K562 (cell line): ENCODE data around the gene KCTD7. TPM values are rescaled to one million over a fixed set of nuclear protein-coding genes. Genes with fewer than 3 reads are reported as not detected.

Experiments used
- BDP1 ChIP-seq: IDR thresholded peaks from 3 replicates; pipeline ENCODE4 v1.6.1; 2011; ENCODE audit not compliant: insufficient read length, insufficient read depth
- CXXC5 ChIP-seq: fragments of 250-450 bp; sonication (Bioruptor Pico); IDR thresholded peaks from 2 replicates; pipeline ENCODE4 v1.8.0; 2022; ENCODE audit warnings: inconsistent platforms, mild to moderate bottlenecking, moderate library complexity
- KDM4B ChIP-seq, 2 experiments: fragments of 450-650 bp in 1 of 2; sonication (generic) in 1 of 2; IDR thresholded peaks; 2 replicates each; pipeline ENCODE4 v1.6.1; 2016 to 2017; ENCODE audit warnings: borderline replicate concordance in 2 of 2, antibody characterized with exemption in 1 of 2, low read depth in 1 of 2, mild to moderate bottlenecking in 1 of 2
- KDM5B ChIP-seq: fragments of 200-600 bp; sonication (generic); IDR thresholded peaks from 2 replicates; pipeline ENCODE4 v1.6.1; 2012; ENCODE audit warnings: low read depth, mild to moderate bottlenecking, moderate library complexity, low read length, control low read depth, inconsistent platforms; ENCODE audit not compliant: insufficient replicate concordance
- L3MBTL2 ChIP-seq: fragments of 450-650 bp; IDR thresholded peaks from 2 replicates; pipeline ENCODE4 v1.6.1; 2016; ENCODE audit warnings: mild to moderate bottlenecking, moderate library complexity
- RFX5 ChIP-seq: IDR thresholded peaks from 2 replicates; pipeline ENCODE4 v1.6.1; 2011; ENCODE audit warnings: low read depth, mild to moderate bottlenecking, improper control_type of control experiment, low read length
- TBL1XR1 ChIP-seq, 2 experiments: IDR thresholded peaks; 2 replicates each; pipeline ENCODE4 v1.6.1; 2012; ENCODE audit warnings: improper control_type of control experiment in 2 of 2, low read length in 2 of 2, mild to moderate bottlenecking in 1 of 2
- THRAP3 ChIP-seq: fragments of 450-650 bp; IDR thresholded peaks from 2 replicates; pipeline ENCODE4 v1.6.1; 2016; ENCODE audit warnings: mild to moderate bottlenecking, inconsistent platforms, borderline replicate concordance
- ZBED1 ChIP-seq: IDR thresholded peaks from 2 replicates; pipeline ENCODE4 v1.6.1; 2014
- ZNF140 ChIP-seq: fragments of 250-450 bp; sonication (Bioruptor Pico); IDR thresholded peaks from 2 replicates; pipeline ENCODE4 v1.8.0; 2021; ENCODE audit warnings: moderate library complexity, mild to moderate bottlenecking, inconsistent platforms
- ZNF316 ChIP-seq: fragments of 450-650 bp; IDR thresholded peaks from 2 replicates; pipeline ENCODE4 v1.6.1; 2016
- ZNF444 ChIP-seq: fragments of 250-450 bp; sonication (Bioruptor Pico); IDR thresholded peaks from 2 replicates; pipeline ENCODE4 v1.4.0; 2020; ENCODE audit warnings: mild to moderate bottlenecking, moderate library complexity
- polyA plus RNA-seq, 8 experiments: library from polyadenylated mRNA; depleted of rRNA in 4 of 8; stranded (reverse) in 5 of 8; unstranded in 3 of 8; fragments of >200 nt; fragmentation: Nextera tagmentation in 2 of 8; fragmentation: Illumina TruSeq in 1 of 8; extraction: Ambion mirVana in 2 of 8; extraction: Trizol in 1 of 8; gene quantifications; 2 replicates each; pipeline versions ENCODE4 v1.2.1 to v1.2.3, GENCODE V29; 2011 to 2014; ENCODE audit warnings: inconsistent platforms in 1 of 8, missing spikeins in 1 of 8
- total RNA-seq, 7 experiments: library from RNA; depleted of rRNA in 6 of 7; stranded (reverse); fragments of >200 nt in 6 of 7; fragmentation: Illumina TruSeq in 2 of 7; extraction: Trizol in 2 of 7; gene quantifications; 2 replicates each; pipeline versions ENCODE4 v1.2.1 to v1.2.3, GENCODE V29; 2011 to 2021; ENCODE audit warnings: low replicate concordance in 1 of 7
- TF ChIP-seq, protein P1 (sequence below), 2 experiments: fragments of 450-650 bp; conservative IDR thresholded peaks; 2 replicates each; pipeline ENCODE4 v1.6.1; 2017; ENCODE audit warnings: mild to moderate bottlenecking in 2 of 2, moderate library complexity in 2 of 2
- TF ChIP-seq, protein P2 (sequence below): fragments of 450-650 bp; IDR thresholded peaks from 2 replicates; pipeline ENCODE4 v1.6.1; 2018; ENCODE audit warnings: mild to moderate bottlenecking, low read depth; ENCODE audit not compliant: partially characterized antibody
- TF ChIP-seq, protein P3 (sequence below): fragments of 250-450 bp; sonication (Bioruptor Pico); IDR thresholded peaks from 2 replicates; pipeline ENCODE4 v1.6.1; 2021; ENCODE audit warnings: mild to moderate bottlenecking
- TF ChIP-seq, protein P4 (sequence below): fragments of 450-650 bp; formaldehyde crosslinking; IDR thresholded peaks from 2 replicates; pipeline ENCODE4 v1.4.0; 2020; ENCODE audit warnings: mild to moderate bottlenecking, moderate library complexity
- TF ChIP-seq, protein P5 (sequence below), 2 experiments: fragments of 450-650 bp in 1 of 2; IDR thresholded peaks; 2 replicates each; pipeline ENCODE4 v1.6.1; 2011 to 2017; ENCODE audit warnings: low read depth in 2 of 2, antibody characterized with exemption in 1 of 2, borderline replicate concordance in 1 of 2, low read length in 1 of 2, mild to moderate bottlenecking in 1 of 2, mixed read lengths in 1 of 2; ENCODE audit not compliant: control insufficient read depth in 1 of 2

KCTD7 gene
- total and polyA plus RNA-seq, 9 of the 15 experiments (the other 6 are each of a cell fraction or from before 2014, with no cell fraction given), result 1.5 to 26.0 (median 9.0) TPM

DNA sequence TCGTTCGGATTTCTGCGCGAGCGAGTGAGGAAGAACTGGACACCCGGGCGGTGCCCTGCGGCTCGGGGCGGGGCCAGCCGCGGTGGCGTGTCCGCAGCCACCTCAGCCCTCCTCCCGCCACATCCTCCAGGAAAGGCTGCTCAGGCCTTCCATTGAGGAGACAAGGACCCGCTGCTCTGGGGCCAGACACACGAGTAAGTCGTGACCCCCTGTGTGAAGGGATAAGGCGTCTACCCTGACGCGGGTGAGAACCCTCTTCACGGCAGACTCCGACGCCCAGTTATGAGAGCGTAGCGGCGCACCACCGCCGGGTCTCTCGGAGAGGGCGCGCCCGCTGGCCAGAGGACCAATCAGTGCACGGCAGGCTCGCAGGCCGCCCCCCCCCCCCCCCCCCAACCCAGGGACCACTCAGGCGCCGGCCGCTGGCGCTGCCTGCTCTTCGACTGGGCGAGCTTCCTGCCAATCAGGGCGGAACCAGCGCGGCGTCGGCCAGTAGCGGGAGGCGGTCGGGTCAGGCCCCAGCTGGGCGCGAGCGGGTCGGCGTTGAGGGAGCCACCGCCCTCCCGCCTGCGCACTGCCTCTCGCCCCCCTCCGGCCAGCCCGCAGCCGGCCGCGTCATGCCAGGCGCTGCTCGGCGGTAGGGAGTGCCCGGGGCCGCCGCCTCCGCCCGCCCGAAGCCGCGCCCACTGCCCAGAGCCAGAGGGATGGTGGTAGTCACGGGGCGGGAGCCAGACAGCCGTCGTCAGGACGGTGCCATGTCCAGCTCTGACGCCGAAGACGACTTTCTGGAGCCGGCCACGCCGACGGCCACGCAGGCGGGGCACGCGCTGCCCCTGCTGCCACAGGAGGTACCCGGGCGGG lies at the start of gene KCTD7 (continued):
- peak; percentile 80 for TF ChIP-seq L3MBTL2
- TF ChIP-seq, protein P1, sequence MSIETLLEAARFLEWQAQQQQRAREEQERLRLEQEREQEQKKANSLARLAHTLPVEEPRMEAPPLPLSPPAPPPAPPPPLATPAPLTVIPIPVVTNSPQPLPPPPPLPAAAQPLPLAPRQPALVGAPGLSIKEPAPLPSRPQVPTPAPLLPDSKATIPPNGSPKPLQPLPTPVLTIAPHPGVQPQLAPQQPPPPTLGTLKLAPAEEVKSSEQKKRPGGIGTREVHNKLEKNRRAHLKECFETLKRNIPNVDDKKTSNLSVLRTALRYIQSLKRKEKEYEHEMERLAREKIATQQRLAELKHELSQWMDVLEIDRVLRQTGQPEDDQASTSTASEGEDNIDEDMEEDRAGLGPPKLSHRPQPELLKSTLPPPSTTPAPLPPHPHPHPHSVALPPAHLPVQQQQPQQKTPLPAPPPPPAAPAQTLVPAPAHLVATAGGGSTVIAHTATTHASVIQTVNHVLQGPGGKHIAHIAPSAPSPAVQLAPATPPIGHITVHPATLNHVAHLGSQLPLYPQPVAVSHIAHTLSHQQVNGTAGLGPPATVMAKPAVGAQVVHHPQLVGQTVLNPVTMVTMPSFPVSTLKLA (conservative IDR thresholded peaks at IDR 0.05), result peak in 1 of 2 experiments; percentile 89; a peak in 3 of 4 replicates
- TF ChIP-seq, protein P2, sequence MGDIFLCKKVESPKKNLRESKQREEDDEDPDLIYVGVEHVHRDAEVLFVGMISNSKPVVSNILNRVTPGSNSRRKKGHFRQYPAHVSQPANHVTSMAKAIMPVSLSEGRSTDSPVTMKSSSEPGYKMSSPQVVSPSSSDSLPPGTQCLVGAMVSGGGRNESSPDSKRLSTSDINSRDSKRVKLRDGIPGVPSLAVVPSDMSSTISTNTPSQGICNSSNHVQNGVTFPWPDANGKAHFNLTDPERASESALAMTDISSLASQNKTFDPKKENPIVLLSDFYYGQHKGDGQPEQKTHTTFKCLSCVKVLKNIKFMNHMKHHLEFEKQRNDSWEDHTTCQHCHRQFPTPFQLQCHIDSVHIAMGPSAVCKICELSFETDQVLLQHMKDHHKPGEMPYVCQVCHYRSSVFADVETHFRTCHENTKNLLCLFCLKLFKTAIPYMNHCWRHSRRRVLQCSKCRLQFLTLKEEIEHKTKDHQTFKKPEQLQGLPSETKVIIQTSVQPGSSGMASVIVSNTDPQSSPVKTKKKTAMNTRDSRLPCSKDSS, result no peak
- no peak for TF ChIP-seq ZNF140 (CRISPR knock-in tag)
- no peak for TF ChIP-seq ZBED1
- TF ChIP-seq BDP1, result no peak
- TF ChIP-seq KDM4B (IDR thresholded peaks at IDR 0.05; ENCODE audit: borderline replicate concordance in 2 of 2, low read depth in 1 of 2), result no peak
- peak; percentile 90 for TF ChIP-seq CXXC5 (CRISPR knock-in tag)
- TF ChIP-seq, protein P3, sequence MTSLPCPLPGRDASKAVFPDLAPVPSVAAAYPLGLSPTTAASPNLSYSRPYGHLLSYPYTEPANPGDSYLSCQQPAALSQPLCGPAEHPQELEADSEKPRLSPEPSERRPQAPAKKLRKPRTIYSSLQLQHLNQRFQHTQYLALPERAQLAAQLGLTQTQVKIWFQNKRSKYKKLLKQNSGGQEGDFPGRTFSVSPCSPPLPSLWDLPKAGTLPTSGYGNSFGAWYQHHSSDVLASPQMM (CRISPR knock-in tag), result no peak
- TF ChIP-seq KDM5B, result peak; percentile 99
- no peak for TF ChIP-seq ZNF316
- no peak for TF ChIP-seq THRAP3
- no peak for TF ChIP-seq ZNF444 (CRISPR knock-in tag)
- no peak for TF ChIP-seq RFX5
- TF ChIP-seq, protein P4, sequence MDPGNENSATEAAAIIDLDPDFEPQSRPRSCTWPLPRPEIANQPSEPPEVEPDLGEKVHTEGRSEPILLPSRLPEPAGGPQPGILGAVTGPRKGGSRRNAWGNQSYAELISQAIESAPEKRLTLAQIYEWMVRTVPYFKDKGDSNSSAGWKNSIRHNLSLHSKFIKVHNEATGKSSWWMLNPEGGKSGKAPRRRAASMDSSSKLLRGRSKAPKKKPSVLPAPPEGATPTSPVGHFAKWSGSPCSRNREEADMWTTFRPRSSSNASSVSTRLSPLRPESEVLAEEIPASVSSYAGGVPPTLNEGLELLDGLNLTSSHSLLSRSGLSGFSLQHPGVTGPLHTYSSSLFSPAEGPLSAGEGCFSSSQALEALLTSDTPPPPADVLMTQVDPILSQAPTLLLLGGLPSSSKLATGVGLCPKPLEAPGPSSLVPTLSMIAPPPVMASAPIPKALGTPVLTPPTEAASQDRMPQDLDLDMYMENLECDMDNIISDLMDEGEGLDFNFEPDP (CRISPR knock-in tag), result no peak
- TF ChIP-seq TBL1XR1 (IDR thresholded peaks at IDR 0.05; ENCODE audit: low read length in 2 of 2), result no peak
- TF ChIP-seq, protein P5, sequence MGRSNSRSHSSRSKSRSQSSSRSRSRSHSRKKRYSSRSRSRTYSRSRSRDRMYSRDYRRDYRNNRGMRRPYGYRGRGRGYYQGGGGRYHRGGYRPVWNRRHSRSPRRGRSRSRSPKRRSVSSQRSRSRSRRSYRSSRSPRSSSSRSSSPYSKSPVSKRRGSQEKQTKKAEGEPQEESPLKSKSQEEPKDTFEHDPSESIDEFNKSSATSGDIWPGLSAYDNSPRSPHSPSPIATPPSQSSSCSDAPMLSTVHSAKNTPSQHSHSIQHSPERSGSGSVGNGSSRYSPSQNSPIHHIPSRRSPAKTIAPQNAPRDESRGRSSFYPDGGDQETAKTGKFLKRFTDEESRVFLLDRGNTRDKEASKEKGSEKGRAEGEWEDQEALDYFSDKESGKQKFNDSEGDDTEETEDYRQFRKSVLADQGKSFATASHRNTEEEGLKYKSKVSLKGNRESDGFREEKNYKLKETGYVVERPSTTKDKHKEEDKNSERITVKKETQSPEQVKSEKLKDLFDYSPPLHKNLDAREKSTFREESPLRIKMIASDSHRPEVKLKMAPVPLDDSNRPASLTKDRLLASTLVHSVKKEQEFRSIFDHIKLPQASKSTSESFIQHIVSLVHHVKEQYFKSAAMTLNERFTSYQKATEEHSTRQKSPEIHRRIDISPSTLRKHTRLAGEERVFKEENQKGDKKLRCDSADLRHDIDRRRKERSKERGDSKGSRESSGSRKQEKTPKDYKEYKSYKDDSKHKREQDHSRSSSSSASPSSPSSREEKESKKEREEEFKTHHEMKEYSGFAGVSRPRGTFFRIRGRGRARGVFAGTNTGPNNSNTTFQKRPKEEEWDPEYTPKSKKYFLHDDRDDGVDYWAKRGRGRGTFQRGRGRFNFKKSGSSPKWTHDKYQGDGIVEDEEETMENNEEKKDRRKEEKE (IDR thresholded peaks at IDR 0.05; ENCODE audit: borderline replicate concordance in 1 of 2, control insufficient read depth in 1 of 2, low read depth in 2 of 2, low read length in 1 of 2), result no peak
